ENCODE data around the gene OR52E2. TPM values are rescaled to one million over a fixed set of nuclear protein-coding genes. Genes with fewer than 3 reads are reported as not detected.
"Not testable (repeated sequence)": the region's sequence is repeated elsewhere in the genome, so short reads cannot be mapped to it uniquely, and the experiment has no call there.

Gene OR52E2
- total RNA-seq, 1 donor, result not detected

GRCh38 chr11:5090668-5091067, 31.2 kb upstream of the OR52E2 start:
- no peak for DNase-seq (ENCODE audit: low read depth)
- TF ChIP-seq, protein P1, sequence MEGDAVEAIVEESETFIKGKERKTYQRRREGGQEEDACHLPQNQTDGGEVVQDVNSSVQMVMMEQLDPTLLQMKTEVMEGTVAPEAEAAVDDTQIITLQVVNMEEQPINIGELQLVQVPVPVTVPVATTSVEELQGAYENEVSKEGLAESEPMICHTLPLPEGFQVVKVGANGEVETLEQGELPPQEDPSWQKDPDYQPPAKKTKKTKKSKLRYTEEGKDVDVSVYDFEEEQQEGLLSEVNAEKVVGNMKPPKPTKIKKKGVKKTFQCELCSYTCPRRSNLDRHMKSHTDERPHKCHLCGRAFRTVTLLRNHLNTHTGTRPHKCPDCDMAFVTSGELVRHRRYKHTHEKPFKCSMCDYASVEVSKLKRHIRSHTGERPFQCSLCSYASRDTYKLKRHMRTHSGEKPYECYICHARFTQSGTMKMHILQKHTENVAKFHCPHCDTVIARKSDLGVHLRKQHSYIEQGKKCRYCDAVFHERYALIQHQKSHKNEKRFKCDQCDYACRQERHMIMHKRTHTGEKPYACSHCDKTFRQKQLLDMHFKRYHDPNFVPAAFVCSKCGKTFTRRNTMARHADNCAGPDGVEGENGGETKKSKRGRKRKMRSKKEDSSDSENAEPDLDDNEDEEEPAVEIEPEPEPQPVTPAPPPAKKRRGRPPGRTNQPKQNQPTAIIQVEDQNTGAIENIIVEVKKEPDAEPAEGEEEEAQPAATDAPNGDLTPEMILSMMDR (IDR thresholded peaks at IDR 0.05; ENCODE audit: insufficient read depth, low read depth, low read length), result no peak

DNA sequence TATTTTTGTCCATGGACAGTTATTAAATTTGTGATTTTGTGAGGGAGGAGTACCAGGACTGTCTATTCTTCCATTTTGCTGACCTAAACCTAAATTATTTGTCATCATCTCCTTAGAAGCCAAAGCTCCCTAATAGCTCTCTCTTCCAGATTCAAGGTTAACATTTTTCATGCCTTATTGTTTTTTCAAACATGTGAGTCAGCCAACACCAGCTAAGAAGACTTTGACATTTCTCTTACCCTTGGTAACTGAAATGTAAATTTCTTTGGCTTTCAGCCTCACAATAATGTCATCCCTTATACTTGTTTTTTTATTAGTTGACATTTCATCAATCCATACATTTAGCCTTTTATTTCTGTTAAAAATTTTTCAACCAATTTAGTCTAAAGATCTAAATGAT, 29.1 kb upstream of the OR52E2 start:
- H3K4me3 ChIP-seq (ENCODE audit: low read depth, low read length), result no peak overlapping the region
- TF ChIP-seq, protein P1 (IDR thresholded peaks at IDR 0.05; ENCODE audit: insufficient read depth, low read depth, low read length), result no peak
- no peak for DNase-seq (ENCODE audit: low read depth)

More at GRCh38 chr11:5090668-5091067, 31.2 kb upstream of the OR52E2 start:
- H3K4me3 ChIP-seq (ENCODE audit: low read depth, low read length), result no peak overlapping the region

GRCh38 chr11:5083602-5084001, 24.2 kb upstream of the OR52E2 start:
- TF ChIP-seq, protein P1 (IDR thresholded peaks at IDR 0.05; ENCODE audit: insufficient read depth, low read depth, low read length), result no peak
- no peak for DNase-seq (ENCODE audit: low read depth)
- H3K4me3 ChIP-seq (ENCODE audit: low read depth, low read length), result no peak overlapping the region

DNA sequence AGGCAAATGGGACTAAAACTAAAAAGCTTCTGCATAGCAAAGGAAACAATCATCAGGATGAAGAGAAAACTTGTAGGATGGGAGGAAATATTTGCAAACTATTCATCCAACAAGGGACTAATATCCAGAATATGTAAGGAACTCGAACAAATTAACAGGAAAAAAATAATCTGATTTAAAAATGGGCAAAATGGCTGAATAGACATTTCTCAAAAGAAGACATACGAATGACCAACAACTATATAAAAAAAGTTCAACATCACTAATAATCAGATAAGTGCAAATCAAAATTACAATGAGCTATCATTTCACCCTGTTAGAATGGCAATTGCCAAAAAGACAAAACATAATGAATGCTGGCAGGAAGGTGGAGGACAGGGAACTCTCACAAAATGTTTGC, 22.0 kb upstream of the OR52E2 start:
- TF ChIP-seq, protein P1 (IDR thresholded peaks at IDR 0.05; ENCODE audit: insufficient read depth, low read depth, low read length), result no peak
- H3K4me3 ChIP-seq (ENCODE audit: low read depth, low read length), result no peak overlapping the region
- DNase-seq (ENCODE audit: low read depth), result no peak

GRCh38 chr11:5071799-5072198, 12.4 kb upstream of the OR52E2 start:
- TF ChIP-seq, protein P1 (IDR thresholded peaks at IDR 0.05; ENCODE audit: insufficient read depth, low read depth, low read length), result no peak
- DNase-seq (ENCODE audit: low read depth), result no peak
- H3K4me3 ChIP-seq (ENCODE audit: low read depth, low read length), result no peak overlapping the region

DNA sequence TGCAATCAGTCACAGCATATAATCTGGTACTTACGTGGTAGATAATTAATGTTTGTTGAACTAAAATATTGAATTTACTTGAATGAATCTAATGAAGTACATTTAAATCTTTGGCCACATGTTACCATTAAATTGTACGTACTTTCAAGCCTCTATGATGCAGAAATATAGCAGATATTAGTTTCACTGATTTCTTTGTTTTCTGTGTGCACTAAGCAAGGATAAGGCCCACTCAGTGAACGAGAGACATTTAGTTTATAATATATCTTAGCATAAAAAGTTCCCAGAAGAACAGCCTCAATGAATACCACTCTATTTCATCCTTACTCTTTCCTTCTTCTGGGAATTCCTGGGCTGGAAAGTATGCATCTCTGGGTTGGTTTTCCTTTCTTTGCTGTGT, 9.8 kb upstream of the OR52E2 start, which contains the start of gene OR52E1:
Gene OR52E1, plus strand, starts transcription at position 301 of the 400 bp plus-strand sequence.
- H3K4me3 ChIP-seq (ENCODE audit: low read depth, low read length), result no peak within 1 kb of the TSS
- no peak for DNase-seq (ENCODE audit: low read depth)
- TF ChIP-seq, protein P1 (IDR thresholded peaks at IDR 0.05; ENCODE audit: insufficient read depth, low read depth, low read length), result no peak

GRCh38 chr11:5065027-5065426, 5.6 kb upstream of the OR52E2 start:
- no peak overlapping the region for H3K4me3 ChIP-seq (ENCODE audit: low read depth, low read length)
- DNase-seq (ENCODE audit: low read depth), result no peak
- TF ChIP-seq, protein P1 (IDR thresholded peaks at IDR 0.05; ENCODE audit: insufficient read depth, low read depth, low read length), result no peak

DNA sequence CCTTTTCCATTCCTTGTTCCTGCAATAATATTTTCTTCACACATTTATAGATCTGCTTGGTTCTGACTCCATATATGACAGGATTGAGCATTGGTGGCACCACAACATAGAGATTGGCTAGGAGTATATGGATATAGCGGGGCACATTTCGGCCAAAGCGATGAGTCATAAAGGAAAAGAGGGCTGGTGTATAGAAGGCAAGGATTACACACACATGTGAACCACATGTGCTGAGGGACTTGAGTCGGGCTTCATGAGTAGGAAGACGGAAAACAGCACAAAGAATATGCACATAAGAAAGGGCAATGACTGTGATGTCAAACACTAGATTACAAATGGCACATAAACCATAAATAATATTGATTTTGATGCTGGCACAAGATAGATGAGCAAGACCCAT, 748 bp downstream of the OR52E2 start:
- not testable (repeated sequence) for H3K4me3 ChIP-seq (ENCODE audit: low read depth, low read length); DNase-seq (ENCODE audit: low read depth)
